ENCODE measurements around the gene CACNA2D4.

The CACNA2D4 gene

GRCh38 chr12:1869145-1869544, 49.3 kb downstream of the CACNA2D4 start:
- DNase-seq: no peak

GRCh38 chr12:1865284-1865866, 53.1 kb downstream of the CACNA2D4 start:
- DNase-seq: no peak

DNA sequence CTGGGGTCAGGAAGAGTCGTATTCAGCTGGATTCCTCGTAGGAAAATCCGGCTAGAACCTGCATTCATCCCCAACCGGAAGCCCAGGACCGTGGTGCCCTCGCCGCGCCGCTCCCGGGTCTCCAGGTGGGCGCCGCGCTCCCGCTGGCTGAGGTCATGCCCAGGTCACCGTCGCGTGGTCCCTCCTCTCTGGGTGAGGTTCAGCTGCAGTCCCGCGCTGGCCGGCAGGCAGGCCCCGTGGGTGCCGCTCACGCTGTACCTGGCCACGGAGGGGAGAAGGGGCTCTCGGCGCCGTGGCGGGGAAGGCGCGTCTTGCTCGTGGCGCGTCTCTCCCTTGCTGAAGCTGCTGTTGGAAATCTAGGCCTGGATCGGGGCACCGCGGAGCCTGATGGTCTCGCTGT, 53.6 kb downstream of the CACNA2D4 start:
- DNase-seq: no peak

DNA sequence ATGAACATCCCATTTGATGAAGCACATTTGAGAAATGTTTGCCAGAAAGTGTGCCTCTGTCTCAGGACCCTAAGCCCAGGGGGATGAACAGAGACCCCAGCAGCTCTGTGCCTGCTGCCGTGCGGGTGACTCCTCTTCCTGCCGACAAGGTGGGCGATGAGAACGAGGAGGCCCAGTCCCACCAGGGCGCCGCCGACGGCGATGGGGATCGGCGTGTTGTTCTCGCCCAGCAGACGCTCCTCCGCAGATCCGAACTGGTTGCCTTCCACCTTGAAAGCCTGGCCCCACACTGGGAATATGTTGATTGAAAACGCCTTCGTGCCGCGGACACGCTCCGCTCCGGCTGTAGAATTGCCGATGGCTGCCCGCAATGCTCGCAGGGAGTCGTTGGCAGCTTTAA, 54.0 kb downstream of the CACNA2D4 start:
- DNase-seq: no peak

DNA sequence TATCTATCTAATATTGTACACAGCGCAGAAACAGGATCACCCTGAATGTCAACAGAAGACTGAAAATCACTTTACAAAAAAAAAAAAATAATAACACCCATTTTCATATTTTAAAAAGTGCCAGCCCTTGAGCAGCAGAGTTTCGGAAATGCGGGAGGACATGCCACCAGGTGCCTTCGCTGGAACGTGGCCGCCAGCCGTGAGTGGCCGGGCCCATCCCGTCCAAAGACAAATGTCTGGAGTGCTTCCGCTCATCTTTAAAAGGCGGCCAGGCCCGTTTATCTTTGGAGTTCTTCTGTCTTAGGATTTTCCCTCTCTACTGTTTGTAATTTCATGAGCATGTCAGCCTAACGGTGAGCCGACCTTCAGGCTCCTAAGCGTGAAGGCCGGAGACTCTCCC, 54.6 kb downstream of the CACNA2D4 start:
- DNase-seq: no peak

- no peak for DNase-seq
Measured at GRCh38 chr12:1862973-1863372, 55.5 kb downstream of the CACNA2D4 start.

DNA sequence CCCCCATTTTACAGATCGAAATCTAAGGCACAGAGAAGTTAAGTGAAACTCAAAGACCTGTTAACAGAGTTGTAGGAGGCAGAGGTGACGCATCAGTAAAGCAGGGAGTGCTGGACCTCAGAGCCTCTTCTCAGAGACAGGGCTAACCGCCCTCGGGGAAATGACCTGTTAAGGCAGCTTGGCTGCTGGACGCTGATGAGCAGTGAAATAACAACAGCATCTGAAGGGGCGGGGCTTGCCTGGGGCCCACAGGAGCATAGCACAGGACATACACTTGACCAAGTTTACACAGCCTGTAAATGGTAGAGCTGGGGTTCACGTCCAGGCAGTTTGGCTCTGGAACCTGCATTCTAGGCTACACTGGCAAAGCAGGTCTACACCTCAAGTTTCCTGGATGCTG, 58.8 kb downstream of the CACNA2D4 start:
- no peak for DNase-seq

- no peak for DNase-seq
Measured at GRCh38 chr12:1858456-1858855, 60.0 kb downstream of the CACNA2D4 start.

GRCh38 chr12:1857821-1858220, 60.6 kb downstream of the CACNA2D4 start:
- DNase-seq: no peak

DNA sequence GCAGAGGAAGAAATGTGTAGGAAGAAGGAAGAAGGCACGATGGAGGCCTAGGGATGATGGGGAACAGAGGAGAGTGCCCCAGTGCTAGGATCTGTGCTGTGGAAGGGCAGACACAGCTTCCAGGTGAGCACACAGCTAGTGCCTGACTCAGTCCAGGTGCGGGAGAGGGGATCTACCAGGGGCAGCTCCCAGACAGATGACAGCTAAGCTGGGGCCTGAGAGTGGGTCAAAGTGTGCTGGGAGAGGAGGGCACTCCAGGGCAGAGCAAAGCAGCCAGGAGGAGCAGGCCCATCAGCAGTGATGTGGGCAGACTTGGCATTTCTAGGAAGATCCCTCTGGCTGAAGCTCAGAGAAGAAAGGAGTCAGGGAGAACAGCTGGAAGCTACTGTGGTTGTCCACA, 61.4 kb downstream of the CACNA2D4 start:
- no peak for DNase-seq

DNA sequence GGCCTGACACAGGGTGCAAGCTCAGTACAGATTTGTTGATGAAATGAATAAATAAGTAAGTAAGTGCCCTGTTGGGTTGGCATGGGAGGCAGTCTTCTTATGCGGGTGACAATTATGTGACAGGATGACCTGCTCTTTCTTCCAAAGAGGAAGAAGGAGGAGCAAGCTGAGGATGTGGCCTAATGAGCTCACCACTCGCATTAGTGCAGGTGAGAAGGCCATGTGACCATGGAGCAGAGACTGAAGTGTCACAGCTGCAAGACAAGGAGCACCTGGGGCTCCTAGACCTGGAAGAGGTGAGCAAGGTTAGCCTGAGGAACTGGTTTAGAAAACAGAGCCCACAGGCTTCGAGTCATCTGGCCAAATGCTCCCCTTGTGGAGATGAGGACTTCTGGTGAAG, 63.2 kb downstream of the CACNA2D4 start:
- DNase-seq: peak in 1 of 2 experiments; percentile 4

- no peak for DNase-seq
Measured at GRCh38 chr12:1853716-1854115, 64.7 kb downstream of the CACNA2D4 start.

GRCh38 chr12:1852076-1852475, 66.4 kb downstream of the CACNA2D4 start:
- DNase-seq: no peak

DNA sequence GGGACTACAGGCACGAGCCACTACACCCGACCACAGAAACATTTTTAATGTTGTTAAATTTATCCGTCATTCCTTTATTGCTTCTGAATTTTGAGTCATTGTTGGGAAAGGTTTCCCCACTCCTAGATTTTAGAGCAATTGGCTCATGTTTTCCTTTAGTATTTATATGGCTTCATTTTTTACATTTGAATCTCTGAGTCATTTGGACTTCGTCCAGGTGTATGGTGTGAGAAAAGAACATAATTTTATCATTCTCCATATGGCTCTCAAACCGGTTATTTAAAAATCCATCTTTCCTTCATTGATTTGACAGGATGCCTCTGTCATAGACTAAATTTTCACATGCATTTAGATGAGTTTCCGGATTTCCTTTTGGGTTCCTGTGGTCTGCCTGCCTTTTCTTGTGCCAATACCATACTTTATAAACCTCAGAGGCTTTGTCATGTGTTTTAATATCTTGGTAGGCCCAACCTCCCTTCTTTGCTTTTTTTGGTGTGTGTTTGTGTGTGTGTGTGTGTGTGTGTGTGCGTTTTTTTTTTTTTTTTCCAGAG, 67.2 kb downstream of the CACNA2D4 start:
- no peak for DNase-seq

- DNase-seq: no peak
Measured at GRCh38 chr12:1848745-1849144, 69.7 kb downstream of the CACNA2D4 start.

DNA sequence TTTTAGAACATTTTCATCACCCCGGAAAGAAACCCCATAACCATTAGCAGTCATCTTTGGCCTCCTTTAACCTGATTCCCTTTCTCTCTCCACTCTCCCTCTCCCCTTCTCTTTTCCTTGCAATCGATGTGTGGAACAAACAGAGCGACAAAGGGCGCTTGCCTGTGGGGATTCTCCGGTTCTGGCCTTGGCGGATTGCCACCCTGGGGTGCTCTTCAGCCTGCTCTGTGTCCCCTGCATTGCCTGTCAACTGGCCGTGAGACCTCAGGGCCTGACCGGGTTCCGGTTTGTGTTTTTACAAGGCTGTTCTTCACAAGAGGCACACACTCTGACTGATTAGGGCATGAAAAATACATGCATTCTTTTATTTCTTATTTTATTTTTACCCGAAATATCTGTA, 70.3 kb downstream of the CACNA2D4 start:
- DNase-seq: no peak

GRCh38 chr12:1847411-1847810, 71.0 kb downstream of the CACNA2D4 start:
- DNase-seq: no peak

DNA sequence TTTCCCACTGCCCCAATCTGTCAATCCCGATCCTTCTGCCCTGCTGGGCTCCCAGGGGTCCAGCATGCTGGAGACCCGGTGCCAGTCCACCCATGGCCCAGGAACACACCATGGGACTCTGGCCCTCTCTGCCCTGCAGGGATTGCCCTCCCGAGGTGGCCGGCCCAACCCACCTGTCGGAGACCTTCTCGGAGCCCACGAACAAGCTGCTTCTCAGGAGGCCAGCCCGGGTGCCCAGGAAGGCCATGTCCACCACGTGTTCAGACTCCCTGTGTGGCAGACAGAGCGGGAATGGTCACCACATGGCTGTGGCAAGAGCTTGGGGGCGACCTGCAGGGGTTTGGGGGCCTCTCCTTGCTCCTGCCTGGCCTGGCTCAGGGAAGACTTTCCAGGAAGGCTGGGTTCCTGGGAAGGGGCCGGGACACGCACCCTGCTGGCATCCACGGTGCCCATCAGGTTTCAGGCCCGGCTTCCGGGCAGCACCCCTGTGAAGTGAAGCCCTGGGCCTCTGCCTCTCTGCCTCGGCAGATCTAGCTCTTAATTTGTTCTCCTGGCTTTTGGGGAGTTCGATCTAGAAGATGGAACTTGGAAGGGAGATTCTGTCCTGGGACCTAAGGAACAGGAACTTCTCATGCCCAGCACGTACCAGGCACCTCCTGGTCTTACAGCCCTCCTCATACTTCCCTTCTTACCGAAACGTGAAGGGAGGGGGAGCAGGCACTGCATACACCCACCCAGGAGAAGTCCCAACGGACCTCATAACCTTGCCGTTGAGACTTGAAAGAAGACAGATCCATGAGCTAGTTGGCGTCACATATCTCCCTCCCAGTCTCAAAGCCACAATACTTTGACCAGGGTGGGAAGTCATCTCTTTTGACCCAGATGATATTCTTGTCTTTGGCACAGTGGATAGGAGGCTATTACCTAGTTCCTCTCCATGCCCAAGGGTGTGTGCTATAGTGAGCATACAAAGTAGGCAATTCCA, 71.7 kb downstream of the CACNA2D4 start:
- no peak for DNase-seq

DNA sequence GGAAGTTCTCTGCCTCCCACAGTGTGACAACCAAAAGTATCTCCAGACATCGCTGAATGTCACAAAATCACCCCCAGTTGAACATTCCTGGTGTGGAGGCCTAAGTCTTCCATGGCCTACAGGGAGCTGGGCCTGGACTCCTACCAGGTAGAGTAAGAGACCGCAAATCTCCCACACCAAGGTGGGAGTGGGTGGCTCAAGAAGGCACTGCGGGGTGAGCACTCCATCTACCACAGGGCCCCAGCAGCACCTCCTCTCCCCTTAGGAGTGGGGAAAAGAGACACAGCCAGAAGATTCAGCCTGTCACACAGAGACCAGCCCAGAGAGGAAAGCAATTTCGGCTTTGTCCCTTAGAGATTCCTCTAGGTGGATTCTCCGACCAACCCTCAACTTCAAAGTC, 72.6 kb downstream of the CACNA2D4 start:
- DNase-seq: no peak

DNA sequence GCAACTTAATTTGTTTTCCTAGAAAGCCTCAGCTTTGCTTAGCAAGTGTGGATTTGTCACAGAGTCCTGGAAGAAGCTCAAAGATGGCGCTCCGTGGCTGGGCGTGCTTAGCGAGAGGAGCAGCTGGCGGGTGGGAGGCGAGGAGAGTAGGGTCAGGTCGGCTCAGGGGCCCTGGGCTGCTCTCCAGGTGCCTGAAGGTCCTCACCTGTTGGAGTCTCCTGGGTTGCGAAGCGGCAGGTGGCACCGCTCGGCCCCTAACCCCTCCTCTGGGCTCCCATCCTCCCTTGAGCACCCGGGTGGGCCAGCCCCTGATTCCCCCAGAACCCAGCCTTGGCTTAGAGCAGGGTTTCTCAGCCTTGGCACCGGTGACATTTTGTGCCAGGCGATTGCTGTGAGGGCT, 73.0 kb downstream of the CACNA2D4 start:
- DNase-seq: no peak

DNA sequence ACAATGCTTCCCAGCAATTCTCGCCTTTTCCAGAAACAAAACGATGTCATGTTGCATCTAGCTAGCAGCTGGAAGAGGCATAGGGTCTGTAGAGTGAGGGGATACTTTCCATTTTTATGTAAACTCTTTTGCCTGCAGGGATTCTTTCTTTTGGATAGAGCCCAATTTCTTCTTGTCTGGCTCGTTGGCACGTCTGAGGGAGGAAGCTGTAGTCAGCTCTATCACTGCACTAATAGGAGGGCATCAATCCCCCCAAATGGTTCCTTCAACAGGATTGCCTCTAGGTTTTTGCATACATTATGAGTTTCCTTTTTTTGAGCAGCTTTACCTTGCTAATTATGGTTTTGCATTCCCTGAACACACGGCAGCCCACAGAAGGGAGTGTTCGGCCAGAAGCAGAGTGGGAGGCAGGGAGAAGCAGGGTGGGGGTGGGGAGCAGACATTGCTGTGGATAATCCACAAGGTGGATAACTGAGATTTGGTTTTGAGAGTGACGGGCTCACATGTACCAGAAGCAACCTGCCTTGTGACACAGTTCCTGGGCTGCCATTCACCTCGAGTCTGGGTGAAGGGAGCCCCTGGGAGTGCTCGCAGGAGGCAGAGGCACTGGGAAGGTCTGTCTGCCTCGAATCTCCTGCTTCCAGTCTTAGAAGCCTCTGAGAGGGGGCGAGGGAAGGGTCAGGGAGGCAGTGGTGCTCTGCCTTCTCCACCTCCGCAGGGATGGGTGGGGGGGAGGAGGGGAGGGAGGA, 73.6 kb downstream of the CACNA2D4 start:
- peak in 1 of 2 experiments; percentile 32 for DNase-seq

DNA sequence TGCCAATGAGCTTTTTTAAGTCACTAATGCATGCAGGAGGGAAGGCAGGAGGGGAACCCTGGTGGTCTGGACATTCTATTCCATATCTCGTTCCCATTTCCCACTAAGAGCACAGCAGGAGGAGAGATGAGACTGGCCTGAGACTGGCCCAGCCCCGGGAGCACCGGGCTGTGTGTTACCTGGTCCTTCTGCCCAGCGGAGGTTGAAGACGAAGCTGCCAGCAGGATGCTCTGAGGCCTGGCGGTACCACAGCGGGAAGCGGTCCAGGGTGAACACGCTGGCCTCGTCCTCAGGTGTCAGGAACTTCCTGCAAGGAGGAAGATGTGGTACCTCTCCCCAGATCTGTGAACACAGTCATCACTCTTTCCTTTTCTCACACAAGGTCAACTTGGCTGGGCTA, 74.2 kb downstream of the CACNA2D4 start:
- no peak for DNase-seq

- no peak for DNase-seq
Measured at GRCh38 chr12:1843641-1844005, 74.8 kb downstream of the CACNA2D4 start.
